Measurements from ENCODE around the gene KRTAP10-6.

- TF ChIP-seq CTCF (IDR thresholded peaks at IDR 0.05): no peak
- no peak for TF ChIP-seq POLR2A (IDR thresholded peaks at IDR 0.05)
Measured at GRCh38 chr21:44576025-44576420, 16.3 kb downstream of the KRTAP10-6 start.
